PC-3 (cell line): ENCODE results near the gene BPIFB4. TPM values are rescaled to one million over a fixed set of nuclear protein-coding genes. Genes with fewer than 3 reads are reported as not detected.

Experiments used
- ATAC-seq: fragments of 200-7000 bp; cut with Tn5 transposase; 2 replicates; pipeline ENCODE4 v1.9.1; 2020; ENCODE audit warnings: mild to moderate bottlenecking, moderate library complexity
- BruUV-seq: library from RNA; stranded (reverse); fragments of 400-500 nt; replicated peaks from 2 replicates; lab custom pipeline; 2021; lab: Mats Ljungman, UMichigan
- CTCF ChIA-PET: fragments of 300-600 bp; sonication (Branson Sonifier 250); formaldehyde crosslinking; loops from one replicate; lab custom pipeline; 2022; ENCODE audit warnings: antibody characterized with exemption; lab: Charles Lee
- POLR2A ChIA-PET: fragments of 300-600 bp; sonication (Branson Sonifier 250); formaldehyde crosslinking; loops from one replicate; lab custom pipeline; 2022; ENCODE audit warnings: antibody characterized with exemption; ENCODE audit not compliant: unreplicated experiment; lab: Charles Lee
- DNase-seq: peaks from one replicate; pipeline ENCODE4 v3.0.0-alpha.2; 2015
- H2AFZ ChIP-seq: fragments of 300-600 bp; sonication (generic); 2 replicates; pipeline ENCODE4 v1.6.0; 2016; ENCODE audit warnings: antibody characterized with exemption, low read length
- H3F3A ChIP-seq: fragments of 300-600 bp; sonication (generic); one replicate; pipeline ENCODE4 v1.6.0; 2017; ENCODE audit warnings: antibody characterized with exemption, low read length, control low read depth, mild to moderate bottlenecking; ENCODE audit not compliant: unreplicated experiment
- H3K27ac ChIP-seq: fragments of 300-600 bp; sonication (generic); 2 replicates; pipeline ENCODE4 v1.5.1; 2016; ENCODE audit warnings: mild to moderate bottlenecking, low read length
- H3K27me3 ChIP-seq: fragments of 300-600 bp; sonication (generic); 2 replicates; pipeline ENCODE4 v1.6.1; 2016; ENCODE audit warnings: low read length, mixed read lengths
- H3K36me3 ChIP-seq: fragments of 300-600 bp; sonication (generic); 2 replicates; pipeline ENCODE4 v1.6.1; 2016; ENCODE audit warnings: low read depth, mixed run types, low read length, mixed read lengths
- H3K4me1 ChIP-seq: fragments of 300-600 bp; sonication (generic); 2 replicates; pipeline ENCODE4 v1.5.1; 2016; ENCODE audit warnings: low read length; ENCODE audit not compliant: insufficient read depth
- H3K4me2 ChIP-seq: fragments of 300-600 bp; sonication (generic); 2 replicates; pipeline ENCODE4 v1.6.0; 2016; ENCODE audit warnings: low read length
- H3K4me3 ChIP-seq: fragments of 300-600 bp; sonication (generic); 2 replicates; pipeline ENCODE4 v1.5.1; 2016; ENCODE audit warnings: mild to moderate bottlenecking, low read length, mixed read lengths
- H3K79me2 ChIP-seq: fragments of 300-600 bp; sonication (generic); 2 replicates; pipeline ENCODE4 v1.6.1; 2017; ENCODE audit warnings: low read length, mixed read lengths
- H3K9ac ChIP-seq: fragments of 300-600 bp; sonication (generic); 2 replicates; pipeline ENCODE4 v1.6.0; 2016; ENCODE audit warnings: mild to moderate bottlenecking, low read length
- H3K9me2 ChIP-seq: fragments of 300-600 bp; sonication (generic); replicated peaks from 2 replicates; pipeline ENCODE4 v1.6.1; 2016; ENCODE audit warnings: mixed run types, low read length, mixed read lengths
- H3K9me3 ChIP-seq: fragments of 300-600 bp; sonication (generic); 2 replicates; pipeline ENCODE4 v1.6.1; 2016; ENCODE audit warnings: low read length, mixed read lengths
- H4K20me1 ChIP-seq: fragments of 300-600 bp; sonication (generic); 2 replicates; pipeline ENCODE4 v1.6.1; 2016; ENCODE audit warnings: low read length, mixed read lengths
- CTCF ChIP-seq: fragments of 300-600 bp; sonication (generic); conservative IDR thresholded peaks from 2 replicates; pipeline ENCODE4 v1.5.1; 2017; ENCODE audit warnings: antibody characterized with exemption, low read depth, mild to moderate bottlenecking, low read length
- EZH2 ChIP-seq: fragments of 300-600 bp; sonication (generic); IDR thresholded peaks from one replicate; pipeline ENCODE4 v1.6.1; 2017; ENCODE audit warnings: antibody characterized with exemption, mild to moderate bottlenecking, low read length; ENCODE audit not compliant: unreplicated experiment
- EZH2phosphoT487 ChIP-seq: fragments of 300-600 bp; sonication (generic); IDR thresholded peaks from 2 replicates; pipeline ENCODE4 v1.6.1; 2018; ENCODE audit warnings: mild to moderate bottlenecking, antibody characterized with exemption, low read length, borderline replicate concordance
- intact Hi-C: fragments of 100-400 bp; cut with micrococcal nuclease; formaldehyde crosslinking; loops from 2 replicates; pipeline ENCODE4 v1.9.0; 2023
- total RNA-seq: library from RNA; depleted of rRNA; stranded (reverse); fragments of >200 nt; gene quantifications from 2 replicates; pipeline ENCODE4 v1.2.3, GENCODE V29; 2014

The BPIFB4 gene
- total RNA-seq, 1 experiment from 2014 or later: not detected

- Histone ChIP-seq H3K4me2 (no peak overlapping the region), H3K36me3 (no peaks in the 10 kb centered on the region), H3K9ac (no peak overlapping the region), H3K4me3 (no peak overlapping the region), H3K9me2 (no peaks in the 10 kb centered on the region), H4K20me1 (no peaks in the 10 kb centered on the region), H3K79me2 (no peaks in the 10 kb centered on the region), H3K4me1 (no peaks in the 10 kb centered on the region), H3K27me3 (peaks cover 52% of the 10 kb centered on the region), H3K9me3 (no peaks in the 10 kb centered on the region), H2AFZ (no peak overlapping the region), H3K27ac (no peak overlapping the region), H3F3A (no peaks in the 10 kb centered on the region)
- ChIA-PET POLR2A (no interaction called here), CTCF (no interaction called here)
- BruUV-seq: no TSS peak
- ATAC-seq (no peak), DNase-seq (no peak)
- intact Hi-C loops: no loop called here
- no peak for TF ChIP-seq EZH2phosphoT487
- TF ChIP-seq CTCF: no peak
- TF ChIP-seq EZH2: no peak
Measured at GRCh38 chr20:33148040-33148439, 68.6 kb downstream of the BPIFB4 start.

- no TSS peak for BruUV-seq
- no peak for ATAC-seq
- no peaks in the 10 kb centered on the region for H4K20me1 ChIP-seq
- H3K36me3 ChIP-seq: no peaks in the 10 kb centered on the region
- no peaks in the 10 kb centered on the region for H3K9me2 ChIP-seq
- TF ChIP-seq CTCF: no peak
- no peak for TF ChIP-seq EZH2phosphoT487
- TF ChIP-seq EZH2: no peak
- H3K27me3 ChIP-seq: peaks cover 72% of the 10 kb centered on the region
- no peak for DNase-seq
- no peak overlapping the region for H3K27ac ChIP-seq
- intact Hi-C loops: no loop called here
- no peak overlapping the region for H3K4me3 ChIP-seq
- no peaks in the 10 kb centered on the region for H3K4me1 ChIP-seq
- no peak overlapping the region for H2AFZ ChIP-seq
- POLR2A ChIA-PET: no interaction called here
- CTCF ChIA-PET: no interaction called here
- no peaks in the 10 kb centered on the region for H3F3A ChIP-seq
- no peak overlapping the region for H3K9ac ChIP-seq
- no peaks in the 10 kb centered on the region for H3K9me3 ChIP-seq
- H3K4me2 ChIP-seq: no peak overlapping the region
- H3K79me2 ChIP-seq: no peaks in the 10 kb centered on the region
Measured at GRCh38 chr20:33154252-33154651, 74.8 kb downstream of the BPIFB4 start.

- BruUV-seq: no TSS peak
- POLR2A ChIA-PET: no interaction called here
- CTCF ChIA-PET: no interaction called here
Measured at GRCh38 chr20:33158637-33159385, 79.4 kb downstream of the BPIFB4 start.

More at GRCh38 chr20:33158637-33159385, 79.4 kb downstream of the BPIFB4 start:
- no peak overlapping the region for H3K27ac ChIP-seq
- TF ChIP-seq EZH2 (no peak), EZH2phosphoT487 (no peak), CTCF (no peak)
- no peaks in the 10 kb centered on the region for H3K9me2 ChIP-seq
- no peak overlapping the region for H3K4me3 ChIP-seq
- no peaks in the 10 kb centered on the region for H4K20me1 ChIP-seq
- ATAC-seq (no peak), DNase-seq (no peak)
- H3K36me3 ChIP-seq: no peaks in the 10 kb centered on the region
- no peak overlapping the region for H3K4me2 ChIP-seq
- H2AFZ ChIP-seq: no peak overlapping the region
- no peaks in the 10 kb centered on the region for H3K4me1 ChIP-seq
- H3F3A ChIP-seq: no peaks in the 10 kb centered on the region
- no peaks in the 10 kb centered on the region for H3K9me3 ChIP-seq
- no peak overlapping the region for H3K9ac ChIP-seq
- no peaks in the 10 kb centered on the region for H3K79me2 ChIP-seq
- intact Hi-C loops: no loop called here
- peaks cover 71% of the 10 kb centered on the region for H3K27me3 ChIP-seq
